Testis (tissue), 3 donors: ENCODE measurements around the gene DLG5. TPM values are rescaled to one million over a fixed set of nuclear protein-coding genes. Genes with fewer than 3 reads are reported as not detected.

ENCODE experiments used
- DNase-seq: peaks from one replicate; pipeline ENCODE4 v3.0.0-alpha.2; 2019
- H3K27ac ChIP-seq, 2 donors: fragments of 200-600 bp; sonication (generic); one replicate each; pipeline ENCODE4 v1.5.1; 2019
- H3K27me3 ChIP-seq: fragments of 200-600 bp; sonication (generic); one replicate; pipeline ENCODE4 v1.5.1; 2019
- H3K36me3 ChIP-seq: fragments of 200-600 bp; sonication (generic); one replicate; pipeline ENCODE4 v1.5.1; 2017; ENCODE audit warnings: low read depth; ENCODE audit errors: missing control alignments
- H3K4me1 ChIP-seq: fragments of 200-600 bp; sonication (generic); one replicate; pipeline ENCODE4 v1.5.1; 2019
- H3K4me3 ChIP-seq, 2 donors: fragments of 200-600 bp; sonication (generic); one replicate each; pipeline ENCODE4 v1.5.1; 2017 to 2019
- H3K9me3 ChIP-seq: fragments of 200-600 bp; sonication (generic); one replicate; pipeline ENCODE4 v1.5.1; 2017
- POLR2A ChIP-seq: fragments of 450-650 bp; IDR thresholded peaks from one replicate; pipeline ENCODE4 v1.6.1; 2017; ENCODE audit warnings: antibody characterized with exemption, mild to moderate bottlenecking, moderate library complexity
- WGBS, 2 donors: methylation state at CpG; one replicate each; pipeline ENCODE4 v1.1.5; 2018; 5-methylcytosine and 5-hydroxymethylcytosine counted together
- intact Hi-C: fragments of 100-400 bp; cut with DNase I; formaldehyde crosslinking; loops from one replicate; pipeline ENCODE4 v1.15.1; 2023; ENCODE audit warnings: low total_unique reads
- polyA plus RNA-seq: library from polyadenylated mRNA; stranded (reverse); fragments of 350-450 nt; fragmentation: Illumina TruSeq; extraction: RNeasy Lipid Tissue Mini Kit (QIAGEN cat#74804); gene quantifications from one replicate; pipeline ENCODE4 v1.2.3, GENCODE V29; 2014; ENCODE audit warnings: low read depth, low replicate concordance; ENCODE audit not compliant: insufficient read depth
- total RNA-seq, 2 donors: library from RNA; depleted of rRNA; stranded (reverse); fragments of >200 nt; gene quantifications; one replicate each; pipeline ENCODE4 v1.2.3, GENCODE V29; 2016
- TF ChIP-seq, protein P1 (sequence below), 3 experiments: fragments of 450-650 bp in 2 of 3; fragments of 200-600 bp in 1 of 3; sonication (generic) in 1 of 3; IDR thresholded peaks; one replicate each; pipeline ENCODE4 v1.5.1; 2016 to 2019; ENCODE audit warnings: antibody characterized with exemption in 3 of 3, mild to moderate bottlenecking in 2 of 3, moderate library complexity in 1 of 3

The DLG5 gene
- total and polyA plus RNA-seq, 3 donors from 2014 or later = 26.9 to 54.8 (median 50.1) TPM

DNA sequence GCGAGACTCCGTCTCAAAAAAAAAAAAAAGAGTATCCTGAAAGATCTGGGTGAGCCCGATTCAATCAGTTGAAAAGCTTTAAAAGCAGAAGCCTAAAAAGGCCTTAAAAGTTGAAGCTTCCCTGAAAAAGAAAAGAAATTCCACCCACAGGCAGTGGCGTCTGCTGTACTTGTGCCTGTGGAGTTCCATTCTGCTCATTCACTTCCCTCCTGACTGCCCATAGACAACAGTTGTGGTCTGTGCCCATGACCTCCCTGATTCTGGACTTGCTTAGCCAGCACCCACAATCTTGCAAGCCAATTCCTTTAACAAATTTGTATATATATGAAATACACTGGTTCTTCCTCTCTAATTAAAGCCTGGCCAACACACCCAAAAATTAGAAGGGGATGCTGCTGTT, 141.7 kb downstream of the DLG5 start:
- H3K4me1 ChIP-seq = peaks cover 10% of the 10 kb centered on the region
- no peaks in the 10 kb centered on the region for H3K36me3 ChIP-seq
- H3K27me3 ChIP-seq = no peaks in the 10 kb centered on the region
- 88 to 96% methylated on average over 4 of the region's 4 CpGs for WGBS, 2 donors
- no peak overlapping the region for H3K4me3 ChIP-seq
- DNase-seq = no peak
- H3K9me3 ChIP-seq = no peaks in the 10 kb centered on the region
- H3K27ac ChIP-seq = no peak overlapping the region
- no peak for TF ChIP-seq POLR2A
- TF ChIP-seq, protein P1, sequence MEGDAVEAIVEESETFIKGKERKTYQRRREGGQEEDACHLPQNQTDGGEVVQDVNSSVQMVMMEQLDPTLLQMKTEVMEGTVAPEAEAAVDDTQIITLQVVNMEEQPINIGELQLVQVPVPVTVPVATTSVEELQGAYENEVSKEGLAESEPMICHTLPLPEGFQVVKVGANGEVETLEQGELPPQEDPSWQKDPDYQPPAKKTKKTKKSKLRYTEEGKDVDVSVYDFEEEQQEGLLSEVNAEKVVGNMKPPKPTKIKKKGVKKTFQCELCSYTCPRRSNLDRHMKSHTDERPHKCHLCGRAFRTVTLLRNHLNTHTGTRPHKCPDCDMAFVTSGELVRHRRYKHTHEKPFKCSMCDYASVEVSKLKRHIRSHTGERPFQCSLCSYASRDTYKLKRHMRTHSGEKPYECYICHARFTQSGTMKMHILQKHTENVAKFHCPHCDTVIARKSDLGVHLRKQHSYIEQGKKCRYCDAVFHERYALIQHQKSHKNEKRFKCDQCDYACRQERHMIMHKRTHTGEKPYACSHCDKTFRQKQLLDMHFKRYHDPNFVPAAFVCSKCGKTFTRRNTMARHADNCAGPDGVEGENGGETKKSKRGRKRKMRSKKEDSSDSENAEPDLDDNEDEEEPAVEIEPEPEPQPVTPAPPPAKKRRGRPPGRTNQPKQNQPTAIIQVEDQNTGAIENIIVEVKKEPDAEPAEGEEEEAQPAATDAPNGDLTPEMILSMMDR (IDR thresholded peaks at IDR 0.05) = no peak
- intact Hi-C loops = no loop called here

DNA sequence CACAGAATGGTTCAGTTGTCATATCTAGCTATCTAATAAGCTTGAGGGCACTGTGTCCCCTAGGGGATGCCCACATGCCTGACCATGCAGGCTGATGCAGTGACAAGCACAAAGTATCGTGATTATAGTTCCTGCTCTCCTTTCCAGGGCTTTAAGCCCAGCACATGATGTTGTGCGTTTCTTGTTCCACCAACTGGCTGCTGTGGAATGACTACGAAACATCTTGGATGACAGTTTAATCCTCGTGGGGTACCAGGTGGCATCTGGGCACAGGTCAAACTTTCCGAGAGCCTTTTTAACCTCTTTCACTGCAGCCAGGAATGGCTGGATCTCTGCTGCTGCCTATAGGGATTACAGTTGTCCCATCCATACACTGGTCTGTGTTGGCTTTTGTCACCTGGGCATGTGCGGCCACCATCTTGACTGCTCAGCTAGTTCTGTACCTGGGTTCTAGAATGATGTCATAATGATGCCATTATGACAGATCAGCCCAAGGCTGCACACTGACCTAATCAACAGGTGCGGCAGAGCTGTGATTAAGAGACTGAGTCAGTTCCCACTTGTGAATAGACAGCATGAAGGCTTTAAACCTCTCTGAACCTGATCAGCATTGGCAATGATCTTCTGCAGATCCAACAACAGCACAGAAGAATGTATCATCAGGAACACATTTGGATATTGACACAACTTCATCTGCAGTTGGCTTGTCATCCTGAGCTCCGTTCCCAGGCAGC, 144.1 kb downstream of the DLG5 start:
- Histone ChIP-seq H3K9me3 (no peaks in the 10 kb centered on the region), H3K27ac (no peak overlapping the region), H3K27me3 (no peaks in the 10 kb centered on the region), H3K4me3 (no peak overlapping the region), H3K36me3 (no peaks in the 10 kb centered on the region), H3K4me1 (peaks cover 1% of the 10 kb centered on the region)
- intact Hi-C loops = no loop called here
- TF ChIP-seq, protein P1 (IDR thresholded peaks at IDR 0.05) = no peak
- no peak for TF ChIP-seq POLR2A
- 95% methylated on average over 8 of the region's 8 CpGs for WGBS, 2 donors
- no peak for DNase-seq

DNA sequence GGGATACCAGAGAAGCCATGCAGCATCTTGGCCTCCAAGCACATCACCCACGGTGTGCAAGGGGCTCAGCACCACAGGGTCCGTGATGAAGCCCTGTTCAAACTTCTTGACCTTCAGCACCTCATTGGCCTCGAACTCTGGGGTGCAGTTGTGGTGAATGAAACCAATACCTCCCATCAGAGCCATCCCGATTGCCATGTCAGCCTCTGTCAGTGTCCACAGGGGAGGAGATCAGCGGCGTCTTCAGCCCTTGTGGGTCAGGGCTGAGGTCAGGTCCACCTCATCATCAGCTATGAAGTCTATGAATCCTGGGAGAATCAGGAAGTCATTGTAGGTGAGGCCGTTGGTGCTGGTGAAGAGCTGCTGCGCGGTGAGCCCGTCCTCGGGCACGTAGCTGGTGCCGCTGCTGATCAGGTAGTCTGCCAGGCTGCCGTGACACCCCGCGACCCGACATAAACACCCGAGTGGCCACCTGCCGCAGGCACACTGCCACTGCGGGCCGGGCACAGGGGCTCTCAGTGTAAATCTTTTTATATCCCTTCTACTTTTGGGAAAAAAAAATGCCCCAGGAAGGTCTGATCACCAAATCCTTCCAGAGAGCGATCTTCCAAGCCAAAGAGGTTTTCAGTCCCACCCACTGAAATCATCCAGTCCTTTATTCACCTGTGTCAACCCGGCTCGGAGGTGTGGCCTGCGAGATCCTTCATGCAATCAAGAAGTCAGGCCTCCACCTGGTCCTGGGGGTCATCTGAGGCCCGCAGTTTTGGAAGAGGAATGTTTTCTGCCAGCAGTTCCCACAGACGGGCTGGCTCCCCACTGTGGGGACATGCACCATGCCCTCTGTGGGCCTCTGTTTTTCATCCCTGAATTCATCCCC, 144.9 kb downstream of the DLG5 start:
- intact Hi-C loops = no loop called here
- TF ChIP-seq, protein P1 (IDR thresholded peaks at IDR 0.05) = no peak
- no peak for TF ChIP-seq POLR2A
- Histone ChIP-seq H3K36me3 (no peaks in the 10 kb centered on the region), H3K27ac (no peak overlapping the region), H3K9me3 (no peaks in the 10 kb centered on the region), H3K27me3 (no peaks in the 10 kb centered on the region), H3K4me3 (no peak overlapping the region), H3K4me1 (no peaks in the 10 kb centered on the region)
- DNase-seq = peak; percentile 14
- WGBS, 2 donors = 91 to 94% methylated on average over 22 to 27 of the region's 27 CpGs

DNA sequence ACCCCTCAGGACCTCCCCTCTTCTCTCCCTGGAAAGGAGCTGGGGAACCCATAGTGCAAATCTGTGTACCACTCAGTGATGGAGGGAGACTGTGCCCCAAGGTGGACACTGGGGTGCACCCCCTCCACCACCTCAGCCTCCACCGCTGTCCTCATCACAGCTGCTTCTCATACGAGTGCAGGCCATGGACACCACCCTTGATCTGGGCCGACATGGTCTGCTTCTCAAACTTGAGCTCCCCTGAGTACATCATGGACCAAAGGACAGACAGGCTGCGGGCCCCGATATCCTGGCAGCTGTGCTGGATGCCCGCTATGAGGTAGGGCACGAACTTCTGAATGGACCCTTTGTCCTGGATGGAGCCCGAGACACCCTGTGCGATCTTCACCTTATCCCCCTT, 146.4 kb downstream of the DLG5 start:
- 96 to 97% methylated on average over 8 to 9 of the region's 9 CpGs for WGBS, 2 donors
- no peak for TF ChIP-seq POLR2A
- TF ChIP-seq, protein P1 (IDR thresholded peaks at IDR 0.05) = no peak
- H3K4me1 ChIP-seq = no peaks in the 10 kb centered on the region
- intact Hi-C loops = no loop called here
- no peaks in the 10 kb centered on the region for H3K9me3 ChIP-seq
- H3K4me3 ChIP-seq = no peak overlapping the region
- no peak overlapping the region for H3K27ac ChIP-seq
- DNase-seq = peak; percentile 3
- H3K27me3 ChIP-seq = no peaks in the 10 kb centered on the region
- no peaks in the 10 kb centered on the region for H3K36me3 ChIP-seq
